MCF 10A (cell line): Measurements from ENCODE around the gene MED23. TPM values are rescaled to one million over a fixed set of nuclear protein-coding genes. Genes with fewer than 3 reads are reported as not detected.

Source experiments
- BruUV-seq: library from RNA; stranded (reverse); fragments of 400-500 nt; replicated peaks from 2 replicates; lab custom pipeline; 2021; lab: Mats Ljungman, UMichigan
- CTCF ChIA-PET: fragments of 300-600 bp; sonication (Branson Sonifier 250); formaldehyde crosslinking; extraction: SDS; loops from one replicate; lab custom pipeline; 2021; ENCODE audit warnings: antibody characterized with exemption, inconsistent platforms; lab: Yijun Ruan, JAX
- POLR2A ChIA-PET: fragments of 300-600, 350-650 bp; sonication (Branson Sonifier 250); formaldehyde crosslinking; extraction: SDS; loops from one replicate; lab custom pipeline; 2020; ENCODE audit warnings: antibody characterized with exemption, inconsistent platforms; lab: Yijun Ruan, JAX
- DNase-seq: peaks from one replicate; pipeline ENCODE4 v3.0.0-alpha.2; 2018; ENCODE audit not compliant: unreplicated experiment
- H3K27ac Mint-ChIP-seq: one replicate; pipeline ENCODE4 v1.8.0; 2022; ENCODE audit warnings: mild to moderate bottlenecking, low read depth, mixed read lengths; ENCODE audit not compliant: unreplicated experiment
- H3K27me3 Mint-ChIP-seq: one replicate; pipeline ENCODE4 v1.8.0; 2022; ENCODE audit warnings: mixed read lengths; ENCODE audit not compliant: insufficient read depth, unreplicated experiment
- H3K36me3 Mint-ChIP-seq: one replicate; pipeline ENCODE4 v1.8.0; 2022; ENCODE audit warnings: mild to moderate bottlenecking, moderate library complexity, mixed read lengths; ENCODE audit not compliant: insufficient read depth, unreplicated experiment
- H3K4me1 Mint-ChIP-seq: one replicate; pipeline ENCODE4 v1.8.0; 2022; ENCODE audit warnings: mixed read lengths; ENCODE audit not compliant: insufficient read depth, unreplicated experiment
- H3K4me3 Mint-ChIP-seq: one replicate; pipeline ENCODE4 v1.8.0; 2022; ENCODE audit warnings: mild to moderate bottlenecking, moderate library complexity, mixed read lengths; ENCODE audit not compliant: unreplicated experiment
- H3K9me3 Mint-ChIP-seq: one replicate; pipeline ENCODE4 v1.8.0; 2022; ENCODE audit warnings: mixed read lengths; ENCODE audit not compliant: unreplicated experiment
- intact Hi-C: fragments of 100-400 bp; cut with micrococcal nuclease; formaldehyde crosslinking; loops from 2 replicates; pipeline ENCODE4 v1.14.1; 2022
- total RNA-seq: library from RNA; stranded (reverse); gene quantifications from 2 replicates; pipeline ENCODE4 v1.2.3, GENCODE V29; 2022
- TF ChIP-seq, protein P1 (sequence below): fragments of 200-600 bp; IDR thresholded peaks from one replicate; pipeline ENCODE4 v1.8.0; 2022; ENCODE audit warnings: antibody characterized with exemption, mild to moderate bottlenecking; ENCODE audit not compliant: unreplicated experiment

MED23 gene
- total RNA-seq, 1 experiment from 2014 or later = 20.6 TPM

DNA sequence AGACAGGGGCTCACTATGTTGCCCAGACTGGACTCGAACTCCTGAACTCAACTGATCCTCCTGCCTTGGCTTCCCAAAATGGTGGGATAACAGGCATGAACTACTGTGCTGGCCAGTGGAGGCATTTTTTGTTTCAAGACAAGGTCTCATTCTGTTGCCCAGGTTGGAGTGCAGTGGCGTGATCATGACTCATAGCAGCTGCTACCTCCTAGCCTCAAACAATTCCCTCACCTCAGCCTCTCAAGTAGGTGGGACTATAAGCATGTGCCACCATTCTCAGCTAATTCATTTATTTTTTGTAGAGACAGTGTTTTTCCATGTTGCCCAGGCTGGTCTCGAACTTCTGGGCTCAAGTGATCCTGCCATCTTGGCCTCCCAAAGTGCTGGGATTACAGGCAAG, 26.3 kb upstream of the MED23 start:
- CTCF ChIA-PET = interaction anchor here (0.9 to 2.9 kb wide), 2 partner anchors 26 to 270 kb away, joined by 4 to 15 read pairs; partner anchors contain the start of gene MED23
- BruUV-seq = no TSS peak
- intact Hi-C loops = no loop called here

DNA sequence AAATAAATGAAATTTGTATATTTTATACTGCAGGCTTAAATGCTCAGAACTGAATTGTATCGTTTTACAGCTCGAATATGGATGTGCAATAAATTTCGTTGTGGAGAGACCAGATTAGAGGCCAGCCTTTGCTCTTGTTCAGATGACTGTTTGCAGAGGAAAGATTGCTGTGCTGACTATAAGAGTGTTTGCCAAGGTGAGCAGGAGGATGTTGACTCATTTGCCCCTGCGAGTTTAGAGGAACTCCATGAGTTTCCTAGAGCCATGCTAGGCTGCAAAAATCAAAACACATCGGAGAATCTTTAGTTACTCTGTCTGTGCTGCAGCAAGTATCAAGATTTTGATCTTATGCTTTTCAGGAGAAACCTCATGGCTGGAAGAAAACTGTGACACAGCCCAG, 24.4 kb upstream of the MED23 start:
- Mint-ChIP-seq H3K27me3 (no peaks in the 10 kb centered on the region), H3K4me3 (no peak overlapping the region), H3K27ac (no peak overlapping the region), H3K9me3 (no peaks in the 10 kb centered on the region), H3K4me1 (peaks cover 6% of the 10 kb centered on the region), H3K36me3 (no peaks in the 10 kb centered on the region)
- POLR2A ChIA-PET = interaction anchor here (0.6 kb wide), 1 partner anchor 13 kb away, joined by 3 read pairs; no protein-coding TSS in a partner anchor
- CTCF ChIA-PET = interaction anchor here (0.6 to 2.9 kb wide), 3 partner anchors 24 to 55 kb away, joined by 3 to 15 read pairs (median 4); partner anchors contain the start of gene MED23
- peak; percentile 21 for DNase-seq
- TF ChIP-seq, protein P1, sequence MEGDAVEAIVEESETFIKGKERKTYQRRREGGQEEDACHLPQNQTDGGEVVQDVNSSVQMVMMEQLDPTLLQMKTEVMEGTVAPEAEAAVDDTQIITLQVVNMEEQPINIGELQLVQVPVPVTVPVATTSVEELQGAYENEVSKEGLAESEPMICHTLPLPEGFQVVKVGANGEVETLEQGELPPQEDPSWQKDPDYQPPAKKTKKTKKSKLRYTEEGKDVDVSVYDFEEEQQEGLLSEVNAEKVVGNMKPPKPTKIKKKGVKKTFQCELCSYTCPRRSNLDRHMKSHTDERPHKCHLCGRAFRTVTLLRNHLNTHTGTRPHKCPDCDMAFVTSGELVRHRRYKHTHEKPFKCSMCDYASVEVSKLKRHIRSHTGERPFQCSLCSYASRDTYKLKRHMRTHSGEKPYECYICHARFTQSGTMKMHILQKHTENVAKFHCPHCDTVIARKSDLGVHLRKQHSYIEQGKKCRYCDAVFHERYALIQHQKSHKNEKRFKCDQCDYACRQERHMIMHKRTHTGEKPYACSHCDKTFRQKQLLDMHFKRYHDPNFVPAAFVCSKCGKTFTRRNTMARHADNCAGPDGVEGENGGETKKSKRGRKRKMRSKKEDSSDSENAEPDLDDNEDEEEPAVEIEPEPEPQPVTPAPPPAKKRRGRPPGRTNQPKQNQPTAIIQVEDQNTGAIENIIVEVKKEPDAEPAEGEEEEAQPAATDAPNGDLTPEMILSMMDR = no peak
- no TSS peak for BruUV-seq
- intact Hi-C loops = no loop called here

More for the DNA sequence above, 26.3 kb upstream of the MED23 start:
- Mint-ChIP-seq H3K27me3 (no peaks in the 10 kb centered on the region), H3K4me3 (no peak overlapping the region), H3K36me3 (no peaks in the 10 kb centered on the region), H3K4me1 (peaks cover 6% of the 10 kb centered on the region), H3K9me3 (no peaks in the 10 kb centered on the region), H3K27ac (no peak overlapping the region)
- DNase-seq = peak; percentile 17
- TF ChIP-seq, protein P1 = no peak
- POLR2A ChIA-PET = interaction anchor here (0.7 kb wide), 2 partner anchors 70 to 436 kb away, joined by 3 read pairs; no protein-coding TSS in a partner anchor

DNA sequence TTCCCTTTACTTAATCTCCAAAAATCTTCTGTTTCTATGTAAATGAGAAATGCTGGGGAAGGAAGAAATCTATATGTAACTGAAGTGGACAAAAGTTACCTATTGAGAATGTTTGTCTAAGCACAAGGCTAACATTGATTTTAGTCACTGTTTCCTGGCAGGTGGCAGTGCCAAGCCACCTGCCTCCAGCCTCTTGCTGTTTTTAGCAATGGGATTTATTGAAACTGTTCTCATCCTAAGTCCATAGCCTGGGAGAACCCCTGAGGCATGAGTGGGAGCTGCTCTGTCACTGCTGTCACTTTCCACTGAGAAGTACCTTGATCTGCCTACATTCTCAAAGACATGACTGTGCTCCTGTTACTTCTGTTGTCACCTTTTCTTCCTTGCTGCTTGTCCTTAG, 23.7 kb upstream of the MED23 start:
- TF ChIP-seq, protein P1 = no peak
- ChIA-PET POLR2A (interaction anchor here (0.6 kb wide), 1 partner anchor 298 kb away, joined by 3 read pairs; no protein-coding TSS in a partner anchor), CTCF (interaction anchor here (0.6 to 1.2 kb wide), 3 partner anchors 23 to 54 kb away, joined by 3 to 4 read pairs (median 4); no protein-coding TSS in a partner anchor)

DNA sequence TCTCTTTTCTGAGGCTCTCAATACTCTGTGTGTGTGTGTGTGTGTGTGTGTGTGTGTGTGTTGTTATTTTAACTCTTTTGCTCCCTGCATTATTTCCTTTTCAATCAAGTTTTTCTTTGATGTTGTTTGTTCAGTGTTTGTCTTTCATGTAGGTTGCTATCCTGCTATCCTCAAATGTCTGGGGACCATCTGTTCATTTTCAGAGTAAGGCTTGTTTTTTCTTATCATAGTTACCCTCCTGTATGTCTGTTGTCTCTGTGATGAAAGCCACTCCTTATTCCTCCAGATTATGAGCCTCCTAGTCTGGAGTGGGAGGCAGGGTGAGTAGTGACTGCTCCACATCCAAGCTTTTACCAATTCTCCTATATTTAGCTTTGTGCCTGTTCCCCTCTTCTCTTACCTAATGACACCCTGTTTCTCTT, 18.2 kb upstream of the MED23 start:
- CTCF ChIA-PET = no interaction called here
- POLR2A ChIA-PET = no interaction called here
- Mint-ChIP-seq H3K4me3 (no peak overlapping the region), H3K36me3 (no peaks in the 10 kb centered on the region), H3K27me3 (no peaks in the 10 kb centered on the region), H3K9me3 (no peaks in the 10 kb centered on the region), H3K27ac (no peak overlapping the region), H3K4me1 (no peaks in the 10 kb centered on the region)
- intact Hi-C loops = no loop called here
- no peak for DNase-seq
- TF ChIP-seq, protein P1 = no peak
- no TSS peak for BruUV-seq

More for the DNA sequence above, 23.7 kb upstream of the MED23 start:
- DNase-seq = no peak
- Mint-ChIP-seq H3K27me3 (no peaks in the 10 kb centered on the region), H3K4me1 (peaks cover 6% of the 10 kb centered on the region), H3K4me3 (no peak overlapping the region), H3K27ac (no peak overlapping the region), H3K36me3 (no peaks in the 10 kb centered on the region), H3K9me3 (no peaks in the 10 kb centered on the region)
- no TSS peak for BruUV-seq
- intact Hi-C loops = no loop called here
